Esophagus squamous epithelium (tissue), 4 donors: ENCODE data around the gene BCAR3.

Experiments
- CTCF ChIP-seq, 6 experiments: fragments of 450-650 bp in 4 of 6; fragments of 200-600 bp in 2 of 6; sonication (generic) in 2 of 6; IDR thresholded peaks; one replicate each; pipeline ENCODE4 v1.5.1; 2016 to 2019; ENCODE audit warnings: antibody characterized with exemption in 6 of 6, mild to moderate bottlenecking in 4 of 6, moderate library complexity in 4 of 6
- POLR2A ChIP-seq, 4 donors: fragments of 450-650 bp; IDR thresholded peaks; one replicate each; pipeline ENCODE4 v1.6.1; 2017; ENCODE audit warnings: antibody characterized with exemption in 4 of 4, mild to moderate bottlenecking in 4 of 4, moderate library complexity in 3 of 4

GRCh38 chr1:93685918-93686317, 4.3 kb upstream of the BCAR3 start:
- TF ChIP-seq CTCF (IDR thresholded peaks at IDR 0.05) (no peak), POLR2A (IDR thresholded peaks at IDR 0.05) (no peak)
